Measurements from ENCODE around the gene COL12A1.

COL12A1 gene

DNA sequence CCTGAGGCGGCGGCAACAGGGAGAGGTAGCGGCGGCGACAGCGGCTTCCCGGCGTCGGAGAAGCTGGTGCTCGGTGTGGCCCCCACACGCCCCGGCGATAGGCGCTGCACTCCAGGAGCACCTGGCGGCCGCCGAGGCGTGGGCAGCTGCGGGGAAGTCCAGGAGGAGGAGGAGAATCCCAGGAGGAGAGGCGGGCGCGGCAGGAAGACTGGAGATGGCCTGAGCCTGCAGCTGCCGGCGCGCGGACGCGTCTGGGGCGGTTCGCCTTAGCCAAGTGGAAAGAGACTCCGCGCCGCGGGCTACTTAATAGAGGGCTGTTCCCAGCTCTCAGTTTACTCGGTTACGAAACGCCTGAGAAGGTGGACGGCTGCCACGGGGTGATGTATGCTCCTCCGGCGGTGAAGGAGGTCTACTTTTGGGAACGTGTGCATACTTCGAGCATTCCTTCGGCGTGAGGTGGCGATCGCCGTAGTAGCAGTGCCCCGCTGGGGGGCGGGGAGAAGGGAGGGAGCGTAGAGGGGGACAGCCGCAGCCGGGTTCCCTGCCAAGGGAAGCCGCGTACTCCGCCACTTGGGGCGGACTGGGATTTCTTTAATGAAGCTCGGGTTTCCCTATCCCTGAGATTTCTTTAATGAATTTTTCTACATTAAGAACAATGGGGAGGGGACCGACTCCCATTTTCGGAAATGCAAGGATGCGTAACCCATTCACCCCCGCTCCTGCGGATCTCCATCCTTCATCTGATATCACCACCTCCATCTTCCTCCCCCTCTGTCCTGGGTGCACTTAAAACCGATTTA is at the start of gene COL12A1:
COL12A1 (minus strand) TSS at position 278 of the 800 bp plus-strand sequence. CDS start 3,261 bp downstream, outside the sequence.
- DNase-seq (ENCODE audit: low spot score): peak; percentile 83

DNA sequence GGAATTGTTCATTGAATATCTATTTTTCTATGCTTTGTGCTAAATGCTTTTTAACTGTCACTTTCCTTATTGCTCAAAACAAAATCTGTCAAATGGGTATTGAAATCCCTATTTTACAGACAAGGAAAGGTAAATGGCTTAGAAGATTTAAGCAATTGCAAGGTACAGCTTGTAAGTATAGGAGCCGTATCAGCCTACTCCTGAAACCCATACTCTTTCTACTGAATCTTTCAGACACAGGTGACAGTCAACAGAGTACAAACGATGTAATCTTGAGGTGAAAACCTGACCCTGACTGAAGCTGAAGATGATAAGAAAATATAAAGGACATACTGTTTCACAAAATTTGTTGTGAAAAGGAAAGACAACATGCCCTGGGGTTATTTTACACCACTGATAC is 44.7 kb upstream of the COL12A1 start:
- DNase-seq (ENCODE audit: low spot score): no peak

DNA sequence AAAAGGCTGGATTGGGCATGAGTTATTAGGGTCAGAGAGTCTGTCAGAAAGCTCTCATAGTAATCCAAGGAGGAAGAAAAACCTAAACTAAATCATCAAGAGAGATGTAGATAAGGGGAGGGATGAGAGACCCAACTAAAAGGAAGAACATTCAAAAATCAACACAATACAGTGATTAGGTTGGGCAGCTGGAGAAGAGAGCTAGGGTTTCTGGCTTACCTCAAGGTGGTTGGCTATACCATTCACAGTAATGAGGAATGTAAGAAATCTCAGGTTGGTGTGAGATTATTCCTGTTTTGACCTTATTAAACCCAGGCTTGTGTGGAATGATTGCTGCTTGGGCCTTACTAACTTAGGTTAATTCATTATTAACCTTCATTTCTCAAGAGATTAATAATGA is 44.0 kb upstream of the COL12A1 start:
- no peak for DNase-seq (ENCODE audit: low spot score)

DNA sequence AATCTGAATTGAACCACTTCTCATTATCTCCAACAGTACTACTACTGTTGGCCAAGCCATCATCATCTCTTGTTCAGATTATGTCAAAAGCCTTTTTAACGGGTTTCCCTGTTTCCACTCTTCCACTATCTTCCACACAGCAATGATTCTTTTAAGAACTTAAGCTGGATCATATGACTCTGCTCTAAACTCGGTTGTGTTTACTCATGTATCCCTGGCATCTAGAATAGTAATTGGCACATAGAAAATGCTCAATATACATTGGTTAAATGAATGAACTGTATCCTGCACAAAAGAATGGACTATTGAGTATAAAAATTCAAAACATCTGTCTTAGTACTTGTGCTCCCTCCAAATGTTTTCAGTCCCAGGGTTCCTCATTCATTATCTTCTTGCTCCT is 40.5 kb upstream of the COL12A1 start:
- DNase-seq (ENCODE audit: low spot score): no peak

DNA sequence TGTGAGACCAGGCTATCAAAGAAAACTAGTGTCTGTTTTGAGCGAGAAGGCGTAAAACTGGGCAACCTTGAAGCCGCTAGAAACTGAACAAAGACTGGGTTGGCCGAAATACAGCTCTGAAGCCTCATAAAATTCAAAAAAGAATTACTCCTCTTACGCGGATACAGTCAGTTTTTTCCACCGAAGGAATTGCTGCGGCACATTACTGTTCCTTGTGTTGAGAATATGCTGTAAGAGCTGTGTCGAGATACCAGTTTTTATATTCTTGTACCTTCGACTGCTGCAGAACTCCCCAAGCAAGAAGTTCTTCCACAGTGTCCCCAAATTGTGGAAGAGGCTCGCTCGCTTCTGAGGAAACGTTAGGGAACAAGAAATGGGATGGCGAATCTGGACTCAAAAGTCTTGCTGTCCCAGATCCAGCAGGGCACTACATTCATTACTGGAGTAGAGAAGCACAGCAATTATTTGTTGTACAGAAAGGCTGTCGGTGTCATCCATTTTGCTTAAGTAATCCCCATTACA is 38.3 kb upstream of the COL12A1 start:
- DNase-seq (ENCODE audit: low spot score): no peak

DNA sequence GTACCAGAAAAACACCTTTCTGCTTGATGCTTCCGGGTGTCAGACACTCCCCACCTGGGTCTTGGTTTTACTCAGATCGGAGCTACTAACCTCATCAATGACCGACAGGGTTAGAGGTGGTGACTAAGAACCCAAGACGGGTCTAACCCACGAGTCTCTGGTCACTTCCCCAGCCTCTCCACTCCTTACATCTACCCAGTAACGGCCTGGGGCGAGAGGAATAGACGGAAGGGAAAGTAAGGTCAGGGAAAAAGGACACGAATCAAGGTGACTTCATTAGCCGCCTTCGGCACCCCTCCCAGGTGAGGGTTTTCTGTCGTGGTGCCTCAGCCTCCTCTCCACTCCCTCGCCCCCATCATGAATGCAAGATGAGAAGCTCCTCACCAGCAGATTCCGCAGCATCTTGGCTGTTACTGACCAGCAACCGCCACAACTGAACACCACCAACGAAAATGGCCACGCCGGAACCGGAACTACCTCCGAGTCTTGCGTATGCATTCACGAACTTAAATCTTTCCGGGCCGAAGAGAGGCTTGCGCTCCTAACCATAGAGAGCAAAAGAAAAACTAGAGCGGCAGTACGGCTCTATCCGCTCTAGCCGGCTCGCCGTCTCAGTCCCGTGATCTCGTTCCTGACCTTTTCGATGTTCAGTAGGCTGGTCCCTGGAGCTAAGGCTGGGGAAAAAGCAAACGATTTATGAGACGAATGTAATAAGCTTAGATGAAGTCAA is 37.6 kb upstream of the COL12A1 start, which contains the start of gene COX7A2:
COX7A2 (minus strand) TSS at position 469 of the 730 bp plus-strand sequence; CDS start at position 402, 67 bp downstream.
- DNase-seq (ENCODE audit: low spot score): peak; percentile 90

DNA sequence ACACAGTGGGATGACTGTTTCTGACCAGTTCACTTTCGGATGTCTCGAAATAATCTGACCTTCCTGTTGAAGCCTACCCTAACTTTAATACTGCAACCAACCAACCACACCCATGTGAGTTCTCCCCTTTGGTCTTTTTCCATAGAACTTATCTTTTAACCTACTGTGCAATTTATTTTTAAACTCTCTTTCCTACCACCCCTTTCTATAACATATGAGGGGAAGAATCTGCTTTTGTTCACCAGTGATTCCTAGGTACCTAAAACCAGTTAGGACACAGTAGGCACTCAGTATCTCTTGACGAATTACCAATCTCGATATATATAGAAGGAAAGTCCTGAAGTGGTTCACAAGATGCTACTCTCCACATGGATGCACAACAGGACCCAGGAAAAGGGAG is 30.8 kb upstream of the COL12A1 start:
- no peak for DNase-seq (ENCODE audit: low spot score)

DNA sequence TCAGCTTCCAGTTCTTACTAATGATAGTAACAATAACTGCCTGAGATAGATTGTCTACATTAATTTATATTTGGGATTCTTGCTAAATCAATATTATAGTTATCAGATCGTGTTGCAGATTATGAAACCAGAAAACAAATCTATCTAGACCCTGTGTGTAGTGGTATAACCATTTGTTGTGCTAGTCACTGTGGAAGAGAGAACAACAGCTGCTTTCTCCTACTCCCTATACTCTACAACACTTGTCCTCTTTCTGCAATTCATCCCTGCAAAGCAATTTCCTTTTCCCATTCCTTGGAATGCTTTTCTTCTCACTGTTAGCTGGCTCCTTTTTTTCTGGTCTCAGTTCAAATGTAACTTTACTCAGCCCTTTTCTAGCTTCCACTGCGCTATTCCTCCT is 29.4 kb upstream of the COL12A1 start:
- DNase-seq (ENCODE audit: low spot score): no peak

DNA sequence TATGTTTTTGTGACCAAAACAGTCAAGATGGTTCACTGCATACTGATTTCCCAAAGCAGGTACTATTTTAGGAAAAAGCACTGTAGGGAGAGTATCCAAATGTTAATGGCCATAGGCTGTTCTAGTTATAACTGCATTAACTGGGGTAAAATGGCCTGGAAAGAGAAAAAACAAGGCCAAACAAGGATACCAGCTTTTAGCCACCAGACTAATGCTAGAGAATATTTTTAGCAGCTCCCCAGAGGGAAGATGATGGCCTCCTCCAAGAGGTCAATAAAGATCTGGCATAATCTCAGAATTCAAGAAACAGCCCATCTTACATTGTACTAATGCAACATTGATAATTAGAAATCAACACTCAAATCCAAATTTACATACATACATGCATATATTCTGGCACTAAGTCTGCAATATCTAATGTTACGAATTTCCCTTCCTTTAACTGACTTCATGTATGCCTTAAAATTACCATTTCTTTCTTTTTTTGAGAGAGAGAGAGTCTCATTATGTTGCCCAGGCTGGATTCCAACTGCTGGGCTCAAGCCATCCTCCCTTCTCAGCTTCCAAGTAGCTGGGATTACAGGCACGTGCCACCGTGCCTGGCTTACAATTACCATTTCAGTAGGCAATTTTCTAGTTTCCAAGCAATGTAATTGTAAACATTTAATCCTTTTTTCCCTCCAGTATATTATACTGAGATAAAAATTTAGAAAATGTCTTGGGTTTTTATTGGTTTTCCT is 28.4 kb upstream of the COL12A1 start:
- DNase-seq (ENCODE audit: low spot score): no peak

DNA sequence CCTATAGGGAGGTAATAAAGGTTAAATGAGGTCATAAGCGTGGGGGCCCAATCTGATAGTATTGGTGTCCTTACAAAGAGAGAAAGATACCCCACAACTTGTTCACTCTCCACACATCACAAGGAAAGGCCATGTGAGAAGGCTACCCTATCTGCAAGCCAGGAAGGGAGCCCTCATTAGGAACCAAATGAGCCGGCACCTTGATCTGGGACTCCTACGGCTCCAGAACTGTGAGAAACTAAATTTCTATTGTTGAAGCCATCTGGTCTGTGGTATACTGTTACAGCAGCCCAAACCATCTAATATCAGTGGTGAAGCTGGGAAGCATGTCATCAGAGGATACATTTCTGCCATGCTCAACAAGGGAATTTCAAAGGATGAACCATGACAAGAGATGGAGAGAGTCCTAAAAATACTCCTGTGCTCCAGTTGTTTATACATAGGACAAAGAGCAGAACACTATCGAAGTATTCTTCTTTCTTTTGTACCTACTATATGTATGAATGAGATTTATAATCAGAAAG is 27.3 kb upstream of the COL12A1 start:
- DNase-seq (ENCODE audit: low spot score): no peak

DNA sequence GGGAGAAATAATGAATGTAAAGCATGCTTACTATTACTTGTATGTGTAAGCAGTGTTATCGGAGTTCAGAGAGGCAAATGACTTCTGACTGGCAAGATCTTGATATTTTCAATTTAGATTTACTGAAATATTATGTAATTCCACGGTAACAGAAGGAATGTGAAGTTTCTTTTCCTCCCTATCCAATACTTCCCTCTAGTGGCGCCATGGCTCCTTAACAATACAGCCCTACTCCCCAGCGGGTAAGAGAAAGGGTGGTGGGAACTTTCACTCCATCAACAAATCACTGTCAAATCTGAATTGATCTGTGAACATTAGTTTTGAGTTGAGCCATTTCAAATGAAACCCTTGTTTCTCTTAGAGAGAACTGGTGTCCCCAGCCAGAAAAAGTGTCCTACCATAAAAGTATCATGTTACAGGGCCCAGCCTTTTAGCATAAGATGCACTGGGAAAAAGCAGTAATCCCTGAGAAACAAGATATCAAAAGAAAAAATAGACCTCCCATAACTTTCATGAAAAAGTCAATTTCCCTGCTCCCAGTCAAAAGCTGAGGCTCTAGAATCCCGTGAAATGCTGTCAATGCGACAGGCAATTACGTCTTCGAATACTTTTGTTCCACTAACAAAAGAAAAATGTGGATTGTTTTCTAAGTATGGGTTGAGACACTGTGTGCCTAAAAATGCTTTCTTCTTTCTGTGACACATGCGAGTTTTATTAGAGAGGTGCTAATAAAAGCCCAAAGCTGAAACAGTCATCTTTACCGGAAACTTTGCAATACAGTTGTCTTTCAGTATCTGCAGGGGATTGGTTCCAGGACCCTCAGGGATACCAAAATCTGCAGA is 24.9 kb upstream of the COL12A1 start:
- no peak for DNase-seq (ENCODE audit: low spot score)

DNA sequence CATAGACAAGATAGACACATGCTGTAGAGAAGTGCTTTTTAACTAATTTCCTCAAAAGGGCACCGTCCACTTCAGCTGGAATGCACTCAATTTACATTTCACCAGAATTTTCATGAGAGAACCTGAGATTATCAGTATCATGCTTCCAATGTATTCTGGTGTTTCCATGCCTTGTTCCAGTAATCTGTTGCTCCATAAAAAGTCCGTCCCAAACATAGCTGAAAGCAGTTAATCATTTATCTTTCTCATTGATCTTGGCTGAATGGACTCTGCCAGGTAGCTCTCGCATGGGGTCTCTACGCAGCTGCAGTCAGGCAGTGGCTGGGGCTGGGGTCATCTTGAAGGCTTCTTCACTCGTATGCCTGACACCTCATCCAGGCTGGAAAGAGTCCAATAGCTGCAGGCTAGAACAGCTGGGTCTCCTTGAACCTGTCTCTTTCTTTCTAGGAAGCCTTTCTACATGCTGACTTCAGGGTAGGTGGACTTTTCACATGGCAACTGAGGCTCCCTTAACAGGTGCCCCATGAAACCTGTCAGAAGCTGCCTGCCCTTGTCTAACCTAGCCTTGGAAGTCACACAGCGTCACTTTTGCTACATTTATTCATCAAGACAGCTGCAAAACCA is 18.6 kb upstream of the COL12A1 start:
- no peak for DNase-seq (ENCODE audit: low spot score)

DNA sequence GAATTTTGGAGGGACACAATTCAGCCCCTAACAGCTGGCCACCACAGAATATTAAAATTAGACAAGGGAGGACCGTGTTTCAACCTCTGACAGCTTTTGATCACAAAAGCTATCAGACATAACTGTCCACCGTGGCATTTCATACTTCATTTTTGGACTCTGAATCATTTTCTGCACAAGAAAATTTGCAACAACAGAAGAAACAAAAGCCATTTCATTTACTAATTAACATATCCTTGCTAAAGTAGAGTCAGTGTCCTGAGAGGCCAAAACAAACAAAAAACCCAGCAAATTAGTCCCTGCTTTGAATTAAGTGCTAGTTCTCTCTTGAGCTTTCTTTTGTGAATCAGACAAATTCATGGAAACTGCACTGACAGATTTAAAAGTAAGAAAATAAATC is 17.6 kb upstream of the COL12A1 start:
- no peak for DNase-seq (ENCODE audit: low spot score)

DNA sequence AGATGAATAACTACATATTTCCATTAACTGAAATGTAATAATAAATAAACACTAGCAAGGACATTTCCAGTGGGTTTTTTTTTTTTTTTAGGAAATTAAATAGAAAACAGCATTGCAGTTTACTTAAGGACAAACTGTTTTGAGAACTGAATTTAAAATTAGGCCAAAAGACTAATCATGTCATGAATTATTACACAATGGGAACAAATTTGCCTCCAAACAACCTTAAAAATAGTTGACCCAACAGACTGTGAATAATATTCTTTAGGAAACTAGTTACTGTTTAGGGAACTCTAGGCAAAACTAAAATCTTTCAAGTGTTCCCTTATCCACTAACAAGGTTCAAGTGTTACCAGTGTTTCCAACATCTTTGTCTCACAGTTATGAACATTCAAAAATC is 16.4 kb upstream of the COL12A1 start:
- DNase-seq (ENCODE audit: low spot score): no peak

DNA sequence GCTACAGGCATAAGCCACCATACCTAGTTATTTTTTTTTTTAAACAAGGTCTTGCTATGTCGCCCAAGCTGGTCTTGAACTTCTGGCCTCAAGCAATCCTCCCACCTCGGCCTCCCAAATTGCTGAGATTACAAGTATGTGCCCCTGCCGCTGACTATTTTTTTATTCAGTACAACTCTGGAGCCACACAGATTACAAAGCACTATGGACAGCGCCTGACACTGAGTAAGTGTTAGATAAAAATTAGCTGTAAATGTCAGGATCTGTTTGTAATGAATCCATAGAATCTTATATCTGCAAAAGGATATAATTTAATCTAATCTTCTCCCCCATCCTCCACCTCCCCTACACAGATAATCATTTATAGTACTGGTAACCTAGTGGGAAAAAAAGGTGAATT is 15.3 kb upstream of the COL12A1 start:
- no peak for DNase-seq (ENCODE audit: low spot score)

DNA sequence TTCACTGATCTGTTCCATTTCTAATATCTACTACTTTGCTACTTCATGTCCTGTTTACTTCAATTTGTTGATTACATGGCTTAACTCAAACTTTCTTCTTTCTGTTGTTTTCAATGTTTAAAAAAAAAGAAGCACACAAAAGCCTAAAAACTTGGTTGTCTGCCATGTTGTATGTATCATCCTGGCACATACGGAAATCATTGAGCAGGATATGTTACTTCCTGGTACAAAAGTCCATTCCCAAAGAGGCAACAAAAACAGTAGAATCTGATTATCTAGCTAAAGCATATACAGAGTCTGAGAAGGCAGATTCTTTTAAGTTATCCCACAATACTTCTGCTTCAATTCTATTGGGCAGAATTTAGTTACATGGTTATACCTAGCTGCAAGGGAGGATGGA is 14.5 kb upstream of the COL12A1 start:
- no peak for DNase-seq (ENCODE audit: low spot score)

DNA sequence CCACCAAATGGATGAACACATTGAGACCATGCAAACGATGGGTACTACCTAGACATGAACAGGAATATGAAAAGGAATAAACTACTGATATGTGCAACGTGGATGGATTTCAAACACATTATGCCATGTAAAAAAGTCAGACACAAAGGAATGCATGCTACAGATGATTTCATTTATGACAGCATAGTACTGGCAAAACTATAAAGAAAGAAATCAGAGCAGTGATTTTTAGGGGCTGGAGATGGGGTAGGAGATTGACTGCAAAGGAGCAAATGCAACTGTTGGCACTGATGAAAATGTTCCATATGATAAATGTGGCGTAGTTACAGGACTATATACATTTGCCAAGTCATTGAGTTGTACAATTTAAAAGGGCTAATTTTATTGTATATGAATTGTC is 13.4 kb upstream of the COL12A1 start:
- DNase-seq (ENCODE audit: low spot score): no peak

DNA sequence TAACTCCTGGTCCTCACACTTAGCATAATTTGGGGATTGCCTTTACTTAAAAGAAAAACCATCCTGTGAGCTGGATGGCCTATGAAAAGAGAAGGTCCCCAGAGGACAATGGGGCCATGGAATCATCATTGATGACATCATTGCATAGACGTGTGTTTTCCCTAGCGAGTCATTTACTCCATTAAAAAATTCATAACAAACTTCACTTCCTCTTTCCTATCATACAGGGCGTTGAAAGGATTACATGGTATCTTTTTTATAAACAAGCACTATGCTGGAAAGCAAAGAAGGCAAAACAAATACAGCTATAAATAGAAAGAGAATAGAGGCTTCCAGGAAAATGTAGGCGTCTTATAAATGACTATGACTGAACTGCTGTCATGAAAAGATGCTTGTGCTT is 11.3 kb upstream of the COL12A1 start:
- no peak for DNase-seq (ENCODE audit: low spot score)

DNA sequence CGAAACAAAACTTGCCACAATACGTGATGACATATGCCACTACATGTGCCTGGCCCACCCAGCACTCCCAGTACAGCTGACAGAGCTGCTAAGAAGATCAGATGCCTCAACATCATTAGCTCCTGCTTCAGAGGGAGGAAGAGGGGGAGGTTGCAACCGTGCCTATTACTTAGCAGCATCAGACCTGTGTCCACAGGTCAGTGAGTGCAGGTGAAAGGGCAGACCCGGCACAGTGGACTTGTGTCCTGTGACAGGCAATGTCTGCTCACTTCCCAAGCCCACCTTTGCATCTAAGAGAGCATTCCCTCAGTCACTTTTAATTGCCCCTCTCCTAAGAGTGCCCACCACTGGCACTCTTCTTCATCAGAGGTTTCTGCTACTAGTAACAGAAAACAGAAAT is 9.4 kb upstream of the COL12A1 start:
- DNase-seq (ENCODE audit: low spot score): no peak

DNA sequence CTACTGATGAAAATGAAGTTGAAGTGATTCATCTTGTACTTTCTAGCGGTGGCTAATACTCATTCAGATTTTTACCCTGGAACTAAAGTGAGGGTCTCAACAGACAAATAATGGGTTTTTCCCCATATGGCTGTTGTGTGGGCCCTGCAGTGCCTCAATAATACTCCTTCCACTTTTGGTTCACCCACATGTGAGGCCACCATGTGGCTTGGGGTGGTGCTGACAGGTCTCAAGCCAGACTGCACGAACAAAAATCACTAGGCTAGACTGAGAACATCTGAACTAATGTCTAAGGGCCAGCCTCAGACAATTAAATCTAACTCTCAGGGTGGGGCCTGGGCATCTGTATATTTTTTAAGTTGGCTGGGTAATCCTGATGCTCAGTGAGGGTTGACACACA is 7.9 kb upstream of the COL12A1 start:
- DNase-seq (ENCODE audit: low spot score): no peak

DNA sequence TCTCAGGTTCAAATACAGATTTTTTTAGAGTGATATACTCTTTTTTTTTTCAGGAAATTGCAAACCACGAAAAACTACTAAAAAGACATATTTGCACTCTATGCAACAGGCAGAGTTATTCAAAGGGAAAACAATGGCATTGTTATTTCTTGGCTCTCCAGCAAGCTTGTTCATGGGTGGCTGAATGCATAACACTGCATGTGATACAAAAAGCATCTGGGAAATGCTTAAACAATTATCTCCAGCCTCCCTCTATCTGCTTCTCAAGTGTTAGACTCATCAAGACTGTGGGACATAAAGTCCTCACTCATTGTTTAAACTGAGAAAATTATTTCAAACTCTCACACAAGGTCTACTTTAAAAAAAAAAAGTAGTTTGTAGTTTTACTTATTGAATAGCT is 7.3 kb upstream of the COL12A1 start:
- DNase-seq (ENCODE audit: low spot score): no peak
